Naive thymus-derived CD4-positive, alpha-beta T cell (primary cell): ENCODE data around the gene COBLL1. TPM values are rescaled to one million over a fixed set of nuclear protein-coding genes. Genes with fewer than 3 reads are reported as not detected.

Experiments
- ATAC-seq: fragments of 150-1000 bp; cut with Tn5 transposase; 2 replicates; pipeline ENCODE4 v1.10.0; 2021; ENCODE audit warnings: mild to moderate bottlenecking, moderate library complexity
- CTCF ChIA-PET: fragments of 350-600 bp; sonication (Branson Sonifier 250); formaldehyde crosslinking; loops from one replicate; lab custom pipeline; 2021; ENCODE audit warnings: antibody characterized with exemption; lab: Charles Lee
- POLR2A ChIA-PET: fragments of 350-600 bp; sonication (Branson Sonifier 250); formaldehyde crosslinking; loops from one replicate; lab custom pipeline; 2021; ENCODE audit warnings: antibody characterized with exemption, inconsistent platforms; lab: Charles Lee
- DNase-seq, 9 donors: peaks; one replicate each; pipeline versions ENCODE4 v3.0.0 to v3.0.0-alpha.2; 2020 to 2022; ENCODE audit warnings: mixed read lengths in 1 of 9
- H3K27ac ChIP-seq: one replicate; pipeline ENCODE4 v1.7.0; 2013; ENCODE audit warnings: mild to moderate bottlenecking, low read depth, low read length, moderate library complexity
- H3K27me3 ChIP-seq, 2 donors: one replicate each; pipeline ENCODE4 v1.7.0; 2013; ENCODE audit warnings: low read length in 2 of 2, mild to moderate bottlenecking in 2 of 2, moderate library complexity in 2 of 2; ENCODE audit not compliant: control insufficient read depth in 2 of 2, insufficient read depth in 2 of 2
- H3K36me3 ChIP-seq, 3 experiments: 1 replicate in 2 of 3; 2 replicates in 1 of 3; pipeline ENCODE4 v1.7.0; 2013; ENCODE audit warnings: low read length in 3 of 3, mild to moderate bottlenecking in 3 of 3, moderate library complexity in 1 of 3; ENCODE audit not compliant: insufficient read depth in 3 of 3, control insufficient read depth in 2 of 3
- H3K4me1 ChIP-seq, 2 donors: one replicate each; pipeline ENCODE4 v1.7.0; 2013; ENCODE audit warnings: low read length in 2 of 2, mild to moderate bottlenecking in 2 of 2, moderate library complexity in 1 of 2; ENCODE audit not compliant: control insufficient read depth in 2 of 2, insufficient read depth in 2 of 2
- H3K4me3 ChIP-seq: 2 replicates; pipeline ENCODE4 v1.7.0; 2013; ENCODE audit warnings: mild to moderate bottlenecking, low read length
- H3K9me3 ChIP-seq, 3 experiments: 1 replicate in 2 of 3; 2 replicates in 1 of 3; pipeline ENCODE4 v1.7.0; 2013; ENCODE audit warnings: low read length in 3 of 3; ENCODE audit not compliant: control insufficient read depth in 2 of 3
- H3K27ac Mint-ChIP-seq, 9 donors: one replicate each; pipeline ENCODE4 v1.8.0; 2020 to 2022; ENCODE audit warnings: mixed read lengths in 9 of 9, mild to moderate bottlenecking in 8 of 9, moderate library complexity in 5 of 9, inconsistent platforms in 2 of 9
- H3K27me3 Mint-ChIP-seq, 5 donors: one replicate each; pipeline ENCODE4 v1.8.0; 2021 to 2022; ENCODE audit warnings: mixed read lengths in 5 of 5, mild to moderate bottlenecking in 1 of 5
- H3K36me3 Mint-ChIP-seq, 5 donors: one replicate each; pipeline ENCODE4 v1.8.0; 2020 to 2022; ENCODE audit warnings: mixed read lengths in 5 of 5, mild to moderate bottlenecking in 3 of 5, inconsistent platforms in 1 of 5
- H3K4me1 Mint-ChIP-seq, 7 donors: one replicate each; pipeline ENCODE4 v1.8.0; 2020 to 2022; ENCODE audit warnings: mixed read lengths in 7 of 7, mild to moderate bottlenecking in 3 of 7, inconsistent platforms in 1 of 7
- H3K4me3 Mint-ChIP-seq, 10 donors: one replicate each; pipeline ENCODE4 v1.8.0; 2020 to 2022; ENCODE audit warnings: mild to moderate bottlenecking in 10 of 10, mixed read lengths in 10 of 10, moderate library complexity in 6 of 10, inconsistent platforms in 2 of 10
- H3K9me3 Mint-ChIP-seq, 11 donors: one replicate each; pipeline ENCODE4 v1.8.0; 2020 to 2022; ENCODE audit warnings: mixed read lengths in 11 of 11, mild to moderate bottlenecking in 4 of 11, inconsistent platforms in 1 of 11, moderate library complexity in 1 of 11
- intact Hi-C, 2 donors: fragments of 100-400 bp; cut with micrococcal nuclease; formaldehyde crosslinking; loops; one replicate each; pipeline ENCODE4 v1.15.1; 2023
- polyA plus RNA-seq, 2 donors: library from polyadenylated mRNA; unstranded; fragments of 300-500 nt; fragmentation: Illumina TruSeq; gene quantifications; one replicate each; pipeline ENCODE4 v1.2.3, GENCODE V29; 2021
- total RNA-seq, 6 experiments: library from RNA in 5 of 6; stranded (reverse) in 5 of 6; gene quantifications; 1 replicate in 5 of 6; 2 replicates in 1 of 6; pipeline ENCODE4 v1.2.3 and lab custom pipeline; 2021 to 2026

Gene COBLL1
- total and polyA plus RNA-seq, 7 experiments from 2014 or later: 0.22 to 8.0 (median 0.57) TPM; not detected in 2

GRCh38 chr2:164662868-164663631 is 178.6 kb downstream of the COBLL1 start:
- DNase-seq (no peak), ATAC-seq (no peak)
- no peaks in the 10 kb centered on the region for H3K4me1 Mint-ChIP-seq
- ChIA-PET CTCF (no interaction called here), POLR2A (no interaction called here)
- no peaks in the 10 kb centered on the region for H3K4me1 ChIP-seq
- peaks cover 0 to 11% (median 0%) of the 10 kb centered on the region in 11 donors for H3K9me3 Mint-ChIP-seq
- no peak overlapping the region for H3K4me3 ChIP-seq
- H3K36me3 ChIP-seq: no peaks in the 10 kb centered on the region
- no peaks in the 10 kb centered on the region for H3K27me3 ChIP-seq
- H3K27ac Mint-ChIP-seq: no peak overlapping the region
- no peak overlapping the region for H3K4me3 Mint-ChIP-seq
- intact Hi-C loops: no loop called here
- no peak overlapping the region for H3K27ac ChIP-seq
- no peaks in the 10 kb centered on the region for H3K9me3 ChIP-seq
- no peaks in the 10 kb centered on the region for H3K36me3 Mint-ChIP-seq
- H3K27me3 Mint-ChIP-seq: no peaks in the 10 kb centered on the region

DNA sequence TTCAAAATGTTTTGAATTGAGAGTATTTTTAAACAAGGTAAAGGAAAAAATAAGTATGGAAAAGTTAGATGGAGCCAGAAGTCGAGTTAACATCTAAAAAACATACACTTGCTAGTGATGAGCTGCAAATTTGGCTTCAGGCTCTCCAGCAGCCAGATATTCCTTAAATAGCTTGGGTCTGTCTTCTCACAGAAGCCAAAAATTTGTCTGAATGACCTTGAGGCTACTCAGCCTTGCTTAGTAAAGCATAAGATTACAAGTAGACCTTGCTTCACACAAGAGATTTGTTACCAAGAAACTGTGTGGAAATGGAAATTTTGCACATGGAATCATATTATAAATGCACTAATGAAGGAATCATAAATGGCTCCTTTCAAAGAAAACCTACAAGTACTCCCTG is 179.6 kb downstream of the COBLL1 start:
- peaks cover 0 to 13% (median 0%) of the 10 kb centered on the region in 11 donors for H3K9me3 Mint-ChIP-seq
- no peak overlapping the region for H3K4me3 Mint-ChIP-seq
- H3K27ac Mint-ChIP-seq: no peak overlapping the region
- ChIA-PET POLR2A (no interaction called here), CTCF (no interaction called here)
- Histone ChIP-seq H3K27me3 (no peaks in the 10 kb centered on the region), H3K4me1 (no peaks in the 10 kb centered on the region), H3K9me3 (no peaks in the 10 kb centered on the region), H3K27ac (no peak overlapping the region), H3K4me3 (no peak overlapping the region), H3K36me3 (no peaks in the 10 kb centered on the region)
- H3K4me1 Mint-ChIP-seq: no peaks in the 10 kb centered on the region
- H3K36me3 Mint-ChIP-seq: no peaks in the 10 kb centered on the region
- intact Hi-C loops: no loop called here
- ATAC-seq: no peak
- H3K27me3 Mint-ChIP-seq: no peaks in the 10 kb centered on the region
- no peak for DNase-seq

DNA sequence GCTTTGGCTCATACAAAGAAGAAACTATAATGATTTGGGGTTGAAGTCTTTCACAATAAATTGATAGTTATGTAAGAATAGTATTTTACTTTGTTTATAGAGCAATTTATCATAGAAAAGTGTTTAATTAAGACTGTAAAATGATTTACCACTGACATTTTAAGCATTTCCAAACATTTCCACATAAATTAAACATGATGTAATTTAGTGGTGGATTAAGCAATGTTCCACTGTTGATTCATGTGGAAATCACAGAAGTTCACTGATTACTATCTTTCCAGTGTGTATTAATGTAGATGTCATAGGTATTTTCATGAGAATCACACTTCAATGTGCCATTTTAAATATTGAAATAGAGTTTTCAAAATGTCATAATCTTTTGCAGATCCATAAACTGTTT is 180.3 kb downstream of the COBLL1 start:
- ChIA-PET POLR2A (no interaction called here), CTCF (no interaction called here)
- H3K27ac Mint-ChIP-seq: no peak overlapping the region
- no peaks in the 10 kb centered on the region for H3K4me1 Mint-ChIP-seq
- Histone ChIP-seq H3K4me3 (no peak overlapping the region), H3K9me3 (no peaks in the 10 kb centered on the region), H3K4me1 (no peaks in the 10 kb centered on the region), H3K27me3 (no peaks in the 10 kb centered on the region), H3K36me3 (no peaks in the 10 kb centered on the region), H3K27ac (no peak overlapping the region)
- peaks cover 0 to 11% (median 2%) of the 10 kb centered on the region in 11 donors for H3K9me3 Mint-ChIP-seq
- ATAC-seq (no peak), DNase-seq (no peak)
- no peaks in the 10 kb centered on the region for H3K27me3 Mint-ChIP-seq
- intact Hi-C loops: no loop called here
- H3K4me3 Mint-ChIP-seq: no peak overlapping the region
- no peaks in the 10 kb centered on the region for H3K36me3 Mint-ChIP-seq

GRCh38 chr2:164657129-164657528 is 184.5 kb downstream of the COBLL1 start:
- H3K4me3 ChIP-seq: no peak overlapping the region
- ChIA-PET POLR2A (no interaction called here), CTCF (no interaction called here)
- intact Hi-C loops: no loop called here
- H3K9me3 ChIP-seq: no peaks in the 10 kb centered on the region
- Mint-ChIP-seq H3K4me1 (no peaks in the 10 kb centered on the region), H3K27ac (no peak overlapping the region), H3K36me3 (no peaks in the 10 kb centered on the region), H3K27me3 (no peaks in the 10 kb centered on the region), H3K4me3 (no peak overlapping the region), H3K9me3 (peaks cover 0 to 16% (median 6%) of the 10 kb centered on the region in 11 donors)
- H3K27ac ChIP-seq: no peak overlapping the region
- ATAC-seq (no peak), DNase-seq (no peak)
- H3K36me3 ChIP-seq: no peaks in the 10 kb centered on the region
- H3K4me1 ChIP-seq: no peaks in the 10 kb centered on the region
- no peaks in the 10 kb centered on the region for H3K27me3 ChIP-seq

DNA sequence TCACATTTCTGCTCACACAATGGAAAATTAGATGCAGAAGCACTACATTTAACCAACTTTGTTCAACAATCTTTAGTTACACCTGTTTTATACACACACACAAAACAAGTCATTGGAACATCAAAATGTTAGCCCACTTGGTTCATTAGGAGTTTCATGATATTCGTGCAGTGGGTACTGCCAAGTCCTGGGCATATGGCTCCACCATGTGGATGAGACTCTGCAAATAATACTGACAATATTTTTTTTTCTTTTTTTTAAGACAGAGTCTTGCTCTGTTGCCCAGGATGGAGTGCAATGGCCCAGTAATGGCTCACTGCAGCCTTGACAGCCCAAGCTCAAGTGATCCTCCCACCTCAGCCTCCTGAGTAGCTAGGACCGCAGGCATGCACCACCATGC is 185.9 kb downstream of the COBLL1 start:
- no peak overlapping the region for H3K4me3 Mint-ChIP-seq
- Histone ChIP-seq H3K4me3 (no peak overlapping the region), H3K9me3 (no peaks in the 10 kb centered on the region), H3K27me3 (no peaks in the 10 kb centered on the region), H3K36me3 (no peaks in the 10 kb centered on the region), H3K27ac (no peak overlapping the region), H3K4me1 (no peaks in the 10 kb centered on the region)
- intact Hi-C loops: no loop called here
- H3K36me3 Mint-ChIP-seq: no peaks in the 10 kb centered on the region
- ChIA-PET CTCF (no interaction called here), POLR2A (no interaction called here)
- ATAC-seq (no peak), DNase-seq (no peak)
- H3K27me3 Mint-ChIP-seq: no peaks in the 10 kb centered on the region
- H3K4me1 Mint-ChIP-seq: no peaks in the 10 kb centered on the region
- H3K9me3 Mint-ChIP-seq: peaks cover 0 to 26% (median 11%) of the 10 kb centered on the region in 11 donors
- no peak overlapping the region for H3K27ac Mint-ChIP-seq

GRCh38 chr2:164655336-164655735 is 186.3 kb downstream of the COBLL1 start:
- Histone ChIP-seq H3K9me3 (no peaks in the 10 kb centered on the region), H3K27me3 (no peaks in the 10 kb centered on the region), H3K4me3 (no peak overlapping the region), H3K27ac (no peak overlapping the region), H3K36me3 (no peaks in the 10 kb centered on the region), H3K4me1 (no peaks in the 10 kb centered on the region)
- ATAC-seq (no peak), DNase-seq (no peak)
- intact Hi-C loops: no loop called here
- Mint-ChIP-seq H3K9me3 (peaks cover 0 to 30% (median 13%) of the 10 kb centered on the region in 11 donors), H3K4me3 (no peak overlapping the region), H3K27me3 (no peaks in the 10 kb centered on the region), H3K4me1 (no peaks in the 10 kb centered on the region), H3K36me3 (no peaks in the 10 kb centered on the region), H3K27ac (no peak overlapping the region)
- ChIA-PET CTCF (no interaction called here), POLR2A (no interaction called here)

GRCh38 chr2:164651361-164651760 is 190.3 kb downstream of the COBLL1 start:
- no peak for ATAC-seq
- POLR2A ChIA-PET: no interaction called here

More at GRCh38 chr2:164651361-164651760, 190.3 kb downstream of the COBLL1 start:
- DNase-seq: no peak
- CTCF ChIA-PET: no interaction called here
- H3K4me1 ChIP-seq: no peaks in the 10 kb centered on the region
- H3K36me3 ChIP-seq: no peaks in the 10 kb centered on the region
- Mint-ChIP-seq H3K27me3 (no peaks in the 10 kb centered on the region), H3K9me3 (peaks cover 0 to 52% (median 13%) of the 10 kb centered on the region in 11 donors), H3K4me1 (no peaks in the 10 kb centered on the region), H3K36me3 (no peaks in the 10 kb centered on the region), H3K4me3 (no peak overlapping the region), H3K27ac (no peak overlapping the region)
- no peak overlapping the region for H3K4me3 ChIP-seq
- intact Hi-C loops: no loop called here
- no peak overlapping the region for H3K27ac ChIP-seq
- no peaks in the 10 kb centered on the region for H3K27me3 ChIP-seq
- H3K9me3 ChIP-seq: no peaks in the 10 kb centered on the region
